Right cardiac atrium (tissue), 5 donors: ENCODE data around the gene APBB2. TPM values are rescaled to one million over a fixed set of nuclear protein-coding genes. Genes with fewer than 3 reads are reported as not detected.
A peak's percentile ranks its signal among the peaks of the same experiment; 100 is the strongest.

Experiments used
- ATAC-seq, 2 donors: fragments of 200-7000 bp; cut with Tn5 transposase; one replicate each; pipeline versions ENCODE4 v1.8.0 to v1.9.1; 2020; ENCODE audit warnings: moderate library complexity in 2 of 2, mild to moderate bottlenecking in 1 of 2
- DNase-seq, 3 donors: peaks; one replicate each; pipeline ENCODE4 v3.0.0-alpha.2; 2020
- H3K27ac ChIP-seq: one replicate; pipeline ENCODE4 v1.5.1; 2013; ENCODE audit warnings: mild to moderate bottlenecking, low read length, control low read depth, moderate library complexity
- H3K27me3 ChIP-seq: one replicate; pipeline ENCODE4 v1.6.1; 2013; ENCODE audit not compliant: control insufficient read depth, insufficient read depth
- H3K4me1 ChIP-seq: one replicate; pipeline ENCODE4 v1.6.1; 2013; ENCODE audit warnings: low read length; ENCODE audit not compliant: control insufficient read depth, insufficient read depth
- H3K4me3 ChIP-seq: one replicate; pipeline ENCODE4 v1.5.1; 2013; ENCODE audit warnings: low read length, control low read depth
- H3K9me3 ChIP-seq: one replicate; pipeline ENCODE4 v1.6.1; 2013; ENCODE audit warnings: low read length; ENCODE audit not compliant: control insufficient read depth
- WGBS: extraction: QIAGEN DNeasy Blood & Tissue Kit; methylation state at CpG from one replicate; pipeline ENCODE4 v1.1.7; 2013; 5-methylcytosine and 5-hydroxymethylcytosine counted together
- intact Hi-C, 4 donors: fragments of 100-400 bp; cut with DNase I; formaldehyde crosslinking; loops; one replicate each; pipeline versions ENCODE4 v1.11.0 to v1.14.0; 2022 to 2023
- polyA plus RNA-seq: library from polyadenylated mRNA; stranded (reverse); fragments of 200-250 nt; gene quantifications from one replicate; pipeline ENCODE4 v1.2.3, GENCODE V29; 2013
- total RNA-seq, 4 donors: library from RNA; stranded (reverse); fragmentation: NEBNext Ultra II Directional; extraction: Animal tissue kit (Norgen Biotek cat#: 25700); gene quantifications; one replicate each; pipeline ENCODE4 v1.2.1, GENCODE V29; 2021
- donor health status: healthy with polysubstance abuse.
- donor health status: DM: no; HTN: yes; CAD: no.
- donor health status: DM: no; HTN: no; CAD: no.
- donor health status: DM: no; HTN: yes; CAD: no; lungs with severe emphysema.
- donor health status: DM: yes; HTN: yes; CAD: no.

The APBB2 gene
- total and polyA plus RNA-seq, 5 donors: 12.7 to 46.2 (median 37.0) TPM

DNA sequence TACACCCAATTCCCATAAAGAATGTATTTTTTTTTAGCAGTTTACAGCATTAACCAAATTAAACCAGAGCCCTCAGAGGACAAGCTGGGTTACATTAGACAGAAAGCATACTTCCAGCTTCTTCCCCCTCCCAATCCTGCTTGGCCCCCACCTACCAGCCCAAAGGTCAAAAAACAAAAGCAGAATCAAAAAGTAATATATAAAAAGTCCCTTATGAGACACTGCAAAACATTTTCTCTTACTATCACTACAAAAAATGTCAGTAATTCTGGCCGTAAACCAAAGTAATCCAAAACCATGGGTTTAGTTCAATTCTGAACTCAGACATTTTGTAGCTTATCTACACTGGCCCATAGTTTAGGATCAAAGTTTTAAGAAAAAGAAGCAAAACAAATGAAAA lies 38.0 kb downstream of the APBB2 start:
- peak in 1 of 2 donors; percentile 25 for ATAC-seq
- H3K4me1 ChIP-seq: peaks cover 2% of the 10 kb centered on the region
- WGBS: 56% methylated on average over 1 of the region's 1 CpG

DNA sequence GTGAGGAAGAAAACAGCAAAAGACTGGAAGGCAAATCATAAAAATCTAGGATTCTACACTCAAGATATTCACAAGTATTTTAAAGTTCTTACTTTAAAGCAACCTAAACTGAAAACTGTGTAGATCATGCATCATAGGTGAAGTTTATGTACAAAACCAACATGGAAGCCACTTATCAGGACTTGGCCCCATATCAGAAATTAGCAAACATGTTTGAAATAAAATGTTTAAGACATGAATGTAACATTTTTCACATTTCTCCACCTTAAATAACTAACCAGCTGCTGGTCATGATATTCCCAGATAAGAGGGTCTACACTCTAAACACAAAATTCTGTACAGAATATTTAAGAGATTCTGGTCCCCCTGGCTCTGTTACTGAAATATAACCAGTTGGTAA lies 38.5 kb downstream of the APBB2 start:
- Histone ChIP-seq H3K27ac (no peak overlapping the region), H3K27me3 (no peaks in the 10 kb centered on the region), H3K9me3 (no peaks in the 10 kb centered on the region), H3K4me1 (peaks cover 2% of the 10 kb centered on the region), H3K4me3 (no peak overlapping the region)
- DNase-seq: no peak
- no peak for ATAC-seq
- intact Hi-C loops: no loop called here

More for the DNA sequence above, 38.0 kb downstream of the APBB2 start:
- intact Hi-C loops: no loop called here
- Histone ChIP-seq H3K27me3 (no peaks in the 10 kb centered on the region), H3K27ac (no peak overlapping the region), H3K4me3 (no peak overlapping the region), H3K9me3 (no peaks in the 10 kb centered on the region)
- no peak for DNase-seq

DNA sequence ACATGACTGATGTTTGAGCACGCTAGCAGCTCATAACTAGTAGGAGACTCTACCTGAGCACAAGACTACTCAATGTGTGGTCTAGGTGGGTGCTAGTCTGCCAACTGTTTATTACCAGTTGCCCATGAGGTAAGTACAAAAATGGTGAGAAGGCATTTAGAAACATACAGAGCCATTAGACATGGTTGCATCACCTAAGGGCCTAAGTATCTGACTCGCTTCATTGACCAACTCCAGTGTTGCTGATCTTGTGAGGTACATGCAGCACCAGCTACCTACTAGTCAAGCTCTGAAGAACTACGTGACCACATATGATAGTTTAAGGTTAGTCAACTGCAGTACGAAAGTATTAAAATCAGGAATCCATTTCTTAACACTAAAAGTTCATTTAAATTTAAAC lies 39.9 kb downstream of the APBB2 start:
- no peak for ATAC-seq
- WGBS: 99% methylated on average over 4 of the region's 4 CpGs
- no peaks in the 10 kb centered on the region for H3K27me3 ChIP-seq
- intact Hi-C loops: no loop called here
- H3K9me3 ChIP-seq: no peaks in the 10 kb centered on the region
- no peak for DNase-seq
- H3K27ac ChIP-seq: no peak overlapping the region
- H3K4me1 ChIP-seq: no peaks in the 10 kb centered on the region
- H3K4me3 ChIP-seq: no peak overlapping the region

DNA sequence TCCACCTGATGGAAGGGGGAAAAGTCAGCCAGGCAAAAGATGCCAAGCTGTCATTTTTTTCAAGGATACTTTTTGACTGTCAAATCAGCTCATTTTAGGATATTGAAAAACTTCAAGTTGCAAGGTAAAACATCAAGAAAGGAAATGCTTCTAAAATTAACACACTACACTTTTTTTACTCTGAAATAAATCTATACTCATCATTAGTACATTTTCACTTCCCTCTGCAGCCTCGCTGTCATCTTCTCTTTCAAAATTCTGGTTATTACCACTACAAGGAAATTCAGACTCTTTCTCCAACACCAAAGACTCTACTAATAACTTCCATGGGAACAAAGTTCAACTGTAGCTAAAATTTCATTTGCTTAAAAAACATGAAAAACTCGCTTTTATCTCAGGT lies 41.6 kb downstream of the APBB2 start:
- no peaks in the 10 kb centered on the region for H3K4me1 ChIP-seq
- ATAC-seq: no peak
- WGBS: 87% methylated on average over 2 of the region's 2 CpGs
- DNase-seq: no peak
- no peak overlapping the region for H3K27ac ChIP-seq
- intact Hi-C loops: no loop called here
- H3K4me3 ChIP-seq: no peak overlapping the region
- no peaks in the 10 kb centered on the region for H3K27me3 ChIP-seq
- H3K9me3 ChIP-seq: no peaks in the 10 kb centered on the region

DNA sequence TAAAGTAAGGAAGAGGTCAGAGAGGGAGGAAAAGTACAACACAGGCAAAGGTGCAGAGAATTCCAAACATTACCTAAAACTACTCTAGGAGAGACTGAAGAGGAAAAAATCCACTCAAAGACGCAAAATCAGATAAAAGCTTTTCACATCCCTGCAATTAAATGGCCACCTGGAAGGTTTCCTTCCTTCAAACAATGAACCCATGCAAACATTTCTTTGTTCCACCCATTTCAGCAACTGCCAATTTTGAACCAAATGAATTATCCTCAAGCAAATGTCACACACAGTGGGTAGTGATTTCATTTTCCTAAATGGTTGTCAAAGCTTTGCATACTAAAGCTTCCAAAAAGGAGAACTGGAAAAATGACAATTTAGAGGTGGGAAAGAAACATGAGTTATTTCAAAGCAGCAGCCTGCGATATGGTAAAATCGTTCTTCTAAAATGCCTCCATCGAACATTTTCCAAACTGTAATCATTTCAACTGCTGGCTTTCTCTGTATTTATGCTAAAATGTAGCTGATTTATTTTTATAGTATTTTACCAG lies 45.0 kb downstream of the APBB2 start:
- H3K27me3 ChIP-seq: no peaks in the 10 kb centered on the region
- H3K4me1 ChIP-seq: no peaks in the 10 kb centered on the region
- 80% methylated on average over 4 of the region's 4 CpGs for WGBS
- DNase-seq: no peak
- H3K4me3 ChIP-seq: no peak overlapping the region
- no peak overlapping the region for H3K27ac ChIP-seq
- ATAC-seq: no peak
- intact Hi-C loops: no loop called here
- no peaks in the 10 kb centered on the region for H3K9me3 ChIP-seq

DNA sequence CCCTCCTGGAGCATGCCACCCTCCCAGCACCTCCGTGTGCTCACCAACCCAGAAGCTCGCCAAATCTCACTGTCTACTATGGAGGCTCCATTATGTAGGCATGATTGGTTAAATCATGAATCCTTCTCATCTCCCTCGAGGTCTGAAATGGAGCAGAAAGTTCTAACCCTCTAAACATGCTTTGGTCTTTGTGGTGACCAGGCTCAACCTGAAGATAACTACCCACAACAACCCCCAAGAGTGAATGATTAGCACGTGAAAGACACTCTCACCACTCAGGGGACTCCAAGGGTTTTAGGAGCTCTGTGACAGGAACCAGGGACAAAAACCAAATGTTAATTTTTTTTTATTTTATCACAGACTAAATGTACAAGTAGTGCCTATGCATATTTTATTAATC lies 47.2 kb downstream of the APBB2 start:
- 92% methylated on average over 4 of the region's 4 CpGs for WGBS
- DNase-seq: no peak
- H3K9me3 ChIP-seq: no peaks in the 10 kb centered on the region
- ATAC-seq: no peak
- no peaks in the 10 kb centered on the region for H3K27me3 ChIP-seq
- H3K4me3 ChIP-seq: no peak overlapping the region
- intact Hi-C loops: no loop called here
- no peaks in the 10 kb centered on the region for H3K4me1 ChIP-seq
- H3K27ac ChIP-seq: no peak overlapping the region

DNA sequence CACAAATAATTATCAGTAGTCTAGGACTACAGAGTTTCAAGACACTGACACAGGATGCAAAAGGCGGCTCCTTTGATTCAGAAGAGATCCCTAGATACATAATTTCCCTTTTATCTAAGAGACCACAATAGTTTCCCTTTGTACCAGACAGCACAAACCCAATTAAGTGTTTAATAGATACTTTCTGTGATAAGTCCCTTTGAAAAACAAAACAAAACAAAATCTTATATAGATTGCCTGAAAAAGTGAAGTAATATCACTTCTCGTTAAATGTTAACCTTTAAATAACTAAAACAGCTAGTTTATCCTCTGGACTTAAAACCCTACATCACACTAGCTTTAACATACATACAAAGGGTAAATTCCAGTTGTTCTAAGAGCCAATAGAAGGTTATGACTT lies 49.9 kb downstream of the APBB2 start:
- H3K27ac ChIP-seq: no peak overlapping the region
- WGBS: 76% methylated on average over 2 of the region's 2 CpGs
- no peak overlapping the region for H3K4me3 ChIP-seq
- H3K9me3 ChIP-seq: no peaks in the 10 kb centered on the region
- H3K27me3 ChIP-seq: no peaks in the 10 kb centered on the region
- ATAC-seq (no peak), DNase-seq (no peak)
- H3K4me1 ChIP-seq: no peaks in the 10 kb centered on the region
- intact Hi-C loops: no loop called here

DNA sequence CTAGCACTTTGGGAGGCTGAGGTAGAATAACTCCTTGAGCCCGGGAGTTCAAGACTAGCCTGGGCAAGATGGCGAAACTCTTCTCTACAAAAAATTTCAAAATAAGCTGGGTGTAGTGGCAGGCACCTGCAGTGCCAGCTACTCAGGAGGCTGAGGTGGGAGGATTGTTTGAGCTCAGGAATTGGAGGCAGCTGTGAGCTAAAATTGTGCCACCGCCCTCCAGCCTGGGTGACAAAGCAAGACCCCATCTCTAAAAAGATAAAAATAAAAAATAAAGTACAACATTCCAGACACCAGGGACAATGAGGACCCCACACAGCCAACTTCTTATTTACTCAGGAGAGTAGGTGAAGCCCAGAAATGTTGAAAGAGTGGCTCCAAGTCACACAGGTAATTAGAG lies 53.0 kb downstream of the APBB2 start:
- no peaks in the 10 kb centered on the region for H3K9me3 ChIP-seq
- ATAC-seq (no peak), DNase-seq (no peak)
- H3K27ac ChIP-seq: no peak overlapping the region
- peaks cover 4% of the 10 kb centered on the region for H3K4me1 ChIP-seq
- no peaks in the 10 kb centered on the region for H3K27me3 ChIP-seq
- H3K4me3 ChIP-seq: no peak overlapping the region
- intact Hi-C loops: no loop called here
- WGBS: 66% methylated on average over 3 of the region's 3 CpGs

DNA sequence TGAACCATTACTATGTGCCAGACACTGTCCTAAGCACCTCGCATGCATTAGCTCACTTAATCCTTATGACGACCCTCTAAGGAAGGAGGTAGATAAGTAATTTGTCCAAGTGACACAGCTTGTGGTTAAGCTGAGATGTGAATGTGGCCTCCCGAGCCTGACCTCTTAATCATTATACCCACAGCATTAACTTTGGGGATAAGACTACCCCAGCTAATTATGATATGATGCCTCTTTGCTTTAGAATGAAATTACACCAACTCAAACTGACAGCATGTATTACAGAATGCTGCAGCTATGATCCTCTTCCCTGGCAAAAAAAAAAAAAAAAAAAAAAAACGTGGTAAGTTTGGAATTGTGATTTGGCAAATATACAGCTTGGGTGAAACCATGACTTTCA lies 53.5 kb downstream of the APBB2 start:
- H3K27ac ChIP-seq: no peak overlapping the region

DNA sequence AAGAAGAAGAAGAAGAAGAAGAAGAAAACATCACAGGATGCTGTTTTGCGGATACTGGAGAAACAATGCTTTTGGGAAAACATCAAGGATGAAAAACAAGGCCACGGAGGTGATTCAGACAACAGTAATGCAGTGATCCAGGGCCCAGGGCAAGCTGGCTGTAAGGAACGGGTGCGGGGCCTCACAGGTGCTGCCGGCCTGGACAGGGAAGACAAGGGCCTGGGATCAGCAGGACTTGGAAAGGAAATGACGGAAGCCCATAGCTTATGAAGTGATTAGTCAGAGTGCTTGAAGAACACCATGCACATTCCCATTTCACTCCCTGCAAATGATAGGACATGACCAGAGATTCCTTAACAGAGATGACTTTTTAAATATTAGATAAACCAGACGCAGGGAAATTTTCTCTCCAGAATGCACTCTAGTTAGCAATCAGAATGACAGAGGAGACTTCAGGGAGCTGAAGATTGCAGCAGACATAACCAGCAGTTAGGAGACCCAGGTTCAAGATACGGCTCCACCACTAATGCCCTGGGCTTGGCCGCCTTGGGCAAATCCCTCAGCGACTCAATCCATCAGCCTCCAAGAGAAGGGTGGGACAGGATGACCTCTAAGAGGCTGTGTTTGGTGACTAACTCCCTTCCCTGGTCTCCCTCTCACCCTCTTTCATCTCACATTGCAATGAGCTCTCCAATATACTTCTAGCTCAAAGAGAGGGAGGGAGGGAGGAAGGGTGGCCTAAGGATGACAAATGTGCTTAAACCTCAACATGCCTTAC lies 54.1 kb downstream of the APBB2 start:
- Histone ChIP-seq H3K4me1 (peaks cover 4% of the 10 kb centered on the region), H3K27me3 (no peaks in the 10 kb centered on the region), H3K9me3 (no peaks in the 10 kb centered on the region), H3K27ac (no peak overlapping the region), H3K4me3 (no peak overlapping the region)
- 81% methylated on average over 10 of the region's 10 CpGs for WGBS
- intact Hi-C loops: no loop called here
- no peak for DNase-seq
- peak in 1 of 2 donors; percentile 40 for ATAC-seq

More for the DNA sequence above, 53.5 kb downstream of the APBB2 start:
- intact Hi-C loops: no loop called here
- Histone ChIP-seq H3K4me1 (peaks cover 4% of the 10 kb centered on the region), H3K9me3 (no peaks in the 10 kb centered on the region), H3K27me3 (no peaks in the 10 kb centered on the region), H3K4me3 (no peak overlapping the region)
- ATAC-seq (no peak), DNase-seq (no peak)
- WGBS: 79% methylated on average over 4 of the region's 4 CpGs

DNA sequence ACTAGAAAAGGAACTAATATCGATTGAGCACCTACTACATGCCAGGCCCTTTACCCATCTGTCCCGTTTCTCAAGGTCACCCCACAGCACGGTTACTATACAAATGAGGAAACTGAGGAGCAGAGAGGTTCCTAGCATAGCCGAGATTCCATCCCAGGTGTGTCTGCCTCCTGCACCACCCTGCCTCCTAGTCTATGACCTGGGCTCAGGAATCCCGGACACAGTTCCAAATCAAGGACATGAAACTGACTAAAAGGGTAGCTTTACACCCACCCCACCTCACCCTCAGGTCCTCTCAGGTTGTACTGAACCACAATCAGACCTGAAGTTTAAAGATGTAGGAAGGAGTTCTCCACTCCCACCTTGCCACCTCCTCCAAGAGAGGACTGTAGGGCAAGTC lies 55.6 kb downstream of the APBB2 start:
- intact Hi-C loops: no loop called here
- Histone ChIP-seq H3K4me1 (peaks cover 4% of the 10 kb centered on the region), H3K9me3 (no peaks in the 10 kb centered on the region), H3K27ac (no peak overlapping the region), H3K4me3 (no peak overlapping the region), H3K27me3 (no peaks in the 10 kb centered on the region)
- DNase-seq (no peak), ATAC-seq (no peak)
- WGBS: 98% methylated on average over 5 of the region's 5 CpGs
